ENCODE data around the gene FGFR2. TPM values are rescaled to one million over a fixed set of nuclear protein-coding genes. Genes with fewer than 3 reads are reported as not detected.

Gene FGFR2
- total and polyA plus RNA-seq, 4 donors: 11.4 to 69.9 (median 31.9) TPM

GRCh38 chr10:121558238-121558637 lies 40.0 kb downstream of the FGFR2 start:
- WGBS: 89% methylated on average over 3 of the region's 3 CpGs
- TF ChIP-seq FOXA1 (IDR thresholded peaks at IDR 0.05) (no peak), SP1 (IDR thresholded peaks at IDR 0.05) (no peak), YY1 (IDR thresholded peaks at IDR 0.05) (no peak), HNF4G (IDR thresholded peaks at IDR 0.05) (no peak), TAF1 (conservative IDR thresholded peaks at IDR 0.05) (no peak), ATF3 (IDR thresholded peaks at IDR 0.05) (no peak), HNF4A (conservative IDR thresholded peaks at IDR 0.05) (no peak), MAX (IDR thresholded peaks at IDR 0.05) (no peak), EGR1 (IDR thresholded peaks at IDR 0.05; ENCODE audit: low read depth in 2 of 2) (no peak), JUND (IDR thresholded peaks at IDR 0.05) (no peak), RXRA (IDR thresholded peaks at IDR 0.05) (no peak), RAD21 (IDR thresholded peaks at IDR 0.05) (no peak), GABPA (IDR thresholded peaks at IDR 0.05 in 1 of 2, conservative IDR thresholded peaks at IDR 0.05 in 1 of 2) (no peak), NR2F2 (IDR thresholded peaks at IDR 0.05) (no peak), FOXA2 (IDR thresholded peaks at IDR 0.05) (no peak)
- TF ChIP-seq, protein P1, sequence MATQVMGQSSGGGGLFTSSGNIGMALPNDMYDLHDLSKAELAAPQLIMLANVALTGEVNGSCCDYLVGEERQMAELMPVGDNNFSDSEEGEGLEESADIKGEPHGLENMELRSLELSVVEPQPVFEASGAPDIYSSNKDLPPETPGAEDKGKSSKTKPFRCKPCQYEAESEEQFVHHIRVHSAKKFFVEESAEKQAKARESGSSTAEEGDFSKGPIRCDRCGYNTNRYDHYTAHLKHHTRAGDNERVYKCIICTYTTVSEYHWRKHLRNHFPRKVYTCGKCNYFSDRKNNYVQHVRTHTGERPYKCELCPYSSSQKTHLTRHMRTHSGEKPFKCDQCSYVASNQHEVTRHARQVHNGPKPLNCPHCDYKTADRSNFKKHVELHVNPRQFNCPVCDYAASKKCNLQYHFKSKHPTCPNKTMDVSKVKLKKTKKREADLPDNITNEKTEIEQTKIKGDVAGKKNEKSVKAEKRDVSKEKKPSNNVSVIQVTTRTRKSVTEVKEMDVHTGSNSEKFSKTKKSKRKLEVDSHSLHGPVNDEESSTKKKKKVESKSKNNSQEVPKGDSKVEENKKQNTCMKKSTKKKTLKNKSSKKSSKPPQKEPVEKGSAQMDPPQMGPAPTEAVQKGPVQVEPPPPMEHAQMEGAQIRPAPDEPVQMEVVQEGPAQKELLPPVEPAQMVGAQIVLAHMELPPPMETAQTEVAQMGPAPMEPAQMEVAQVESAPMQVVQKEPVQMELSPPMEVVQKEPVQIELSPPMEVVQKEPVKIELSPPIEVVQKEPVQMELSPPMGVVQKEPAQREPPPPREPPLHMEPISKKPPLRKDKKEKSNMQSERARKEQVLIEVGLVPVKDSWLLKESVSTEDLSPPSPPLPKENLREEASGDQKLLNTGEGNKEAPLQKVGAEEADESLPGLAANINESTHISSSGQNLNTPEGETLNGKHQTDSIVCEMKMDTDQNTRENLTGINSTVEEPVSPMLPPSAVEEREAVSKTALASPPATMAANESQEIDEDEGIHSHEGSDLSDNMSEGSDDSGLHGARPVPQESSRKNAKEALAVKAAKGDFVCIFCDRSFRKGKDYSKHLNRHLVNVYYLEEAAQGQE (IDR thresholded peaks at IDR 0.05): no peak
- TF ChIP-seq, protein P2, sequence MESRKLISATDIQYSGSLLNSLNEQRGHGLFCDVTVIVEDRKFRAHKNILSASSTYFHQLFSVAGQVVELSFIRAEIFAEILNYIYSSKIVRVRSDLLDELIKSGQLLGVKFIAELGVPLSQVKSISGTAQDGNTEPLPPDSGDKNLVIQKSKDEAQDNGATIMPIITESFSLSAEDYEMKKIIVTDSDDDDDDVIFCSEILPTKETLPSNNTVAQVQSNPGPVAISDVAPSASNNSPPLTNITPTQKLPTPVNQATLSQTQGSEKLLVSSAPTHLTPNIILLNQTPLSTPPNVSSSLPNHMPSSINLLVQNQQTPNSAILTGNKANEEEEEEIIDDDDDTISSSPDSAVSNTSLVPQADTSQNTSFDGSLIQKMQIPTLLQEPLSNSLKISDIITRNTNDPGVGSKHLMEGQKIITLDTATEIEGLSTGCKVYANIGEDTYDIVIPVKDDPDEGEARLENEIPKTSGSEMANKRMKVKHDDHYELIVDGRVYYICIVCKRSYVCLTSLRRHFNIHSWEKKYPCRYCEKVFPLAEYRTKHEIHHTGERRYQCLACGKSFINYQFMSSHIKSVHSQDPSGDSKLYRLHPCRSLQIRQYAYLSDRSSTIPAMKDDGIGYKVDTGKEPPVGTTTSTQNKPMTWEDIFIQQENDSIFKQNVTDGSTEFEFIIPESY (IDR thresholded peaks at IDR 0.05): no peak
- no peak overlapping the region for H3K27ac ChIP-seq (ENCODE audit: low read depth in 1 of 2, low read length in 2 of 2)

GRCh38 chr10:121556918-121557573 lies 41.2 kb downstream of the FGFR2 start:
- Histone ChIP-seq H3K4me3 (ENCODE audit: low read depth in 1 of 3, low read length in 3 of 3) (no peak overlapping the region), H3K27ac (ENCODE audit: low read depth in 1 of 2, low read length in 2 of 2) (no peak overlapping the region), H3K27me3 (ENCODE audit: control insufficient read depth in 4 of 4, insufficient read depth in 4 of 4, low read length in 3 of 4) (peaks cover 0 to 3% (median 0%) of the 10 kb centered on the region in 4 donors), H3K4me1 (ENCODE audit: control insufficient read depth in 4 of 4, insufficient read depth in 4 of 4, low read length in 3 of 4) (no peaks in the 10 kb centered on the region), H3K9me3 (ENCODE audit: control insufficient read depth in 4 of 4, low read length in 3 of 4) (no peaks in the 10 kb centered on the region), H3K36me3 (ENCODE audit: control insufficient read depth in 4 of 4, insufficient read depth in 3 of 4, low read depth in 1 of 4, low read length in 3 of 4) (no peaks in the 10 kb centered on the region), H3K9ac (ENCODE audit: low read depth in 1 of 2, low read length in 2 of 2) (no peak overlapping the region)
- no peak for DNase-seq (ENCODE audit: low spot score)
- TF ChIP-seq SP1 (IDR thresholded peaks at IDR 0.05) (no peak), TAF1 (conservative IDR thresholded peaks at IDR 0.05) (no peak), FOXA1 (IDR thresholded peaks at IDR 0.05) (no peak), GABPA (IDR thresholded peaks at IDR 0.05 in 1 of 2, conservative IDR thresholded peaks at IDR 0.05 in 1 of 2) (no peak), EGR1 (IDR thresholded peaks at IDR 0.05; ENCODE audit: low read depth in 2 of 2) (no peak), ATF3 (IDR thresholded peaks at IDR 0.05) (no peak), HNF4G (IDR thresholded peaks at IDR 0.05) (no peak)
- TF ChIP-seq, protein P1 (IDR thresholded peaks at IDR 0.05): no peak
- WGBS: 92% methylated on average over 6 of the region's 6 CpGs

More at GRCh38 chr10:121558238-121558637, 40.0 kb downstream of the FGFR2 start:
- Histone ChIP-seq H3K27me3 (ENCODE audit: control insufficient read depth in 4 of 4, insufficient read depth in 4 of 4, low read length in 3 of 4) (peaks cover 0 to 3% (median 0%) of the 10 kb centered on the region in 4 donors), H3K36me3 (ENCODE audit: control insufficient read depth in 4 of 4, insufficient read depth in 3 of 4, low read depth in 1 of 4, low read length in 3 of 4) (no peaks in the 10 kb centered on the region), H3K4me3 (ENCODE audit: low read depth in 1 of 3, low read length in 3 of 3) (no peak overlapping the region), H3K9ac (ENCODE audit: low read depth in 1 of 2, low read length in 2 of 2) (no peak overlapping the region), H3K9me3 (ENCODE audit: control insufficient read depth in 4 of 4, low read length in 3 of 4) (no peaks in the 10 kb centered on the region), H3K4me1 (ENCODE audit: control insufficient read depth in 4 of 4, insufficient read depth in 4 of 4, low read length in 3 of 4) (no peaks in the 10 kb centered on the region)
- no peak for DNase-seq (ENCODE audit: low spot score)

Measured in liver (tissue), 9 donors.